Measurements from ENCODE around the gene MRPL28.
"Not testable (repeated sequence)": the region's sequence is repeated elsewhere in the genome, so short reads cannot be mapped to it uniquely, and the experiment has no call there.

MRPL28 gene

DNA sequence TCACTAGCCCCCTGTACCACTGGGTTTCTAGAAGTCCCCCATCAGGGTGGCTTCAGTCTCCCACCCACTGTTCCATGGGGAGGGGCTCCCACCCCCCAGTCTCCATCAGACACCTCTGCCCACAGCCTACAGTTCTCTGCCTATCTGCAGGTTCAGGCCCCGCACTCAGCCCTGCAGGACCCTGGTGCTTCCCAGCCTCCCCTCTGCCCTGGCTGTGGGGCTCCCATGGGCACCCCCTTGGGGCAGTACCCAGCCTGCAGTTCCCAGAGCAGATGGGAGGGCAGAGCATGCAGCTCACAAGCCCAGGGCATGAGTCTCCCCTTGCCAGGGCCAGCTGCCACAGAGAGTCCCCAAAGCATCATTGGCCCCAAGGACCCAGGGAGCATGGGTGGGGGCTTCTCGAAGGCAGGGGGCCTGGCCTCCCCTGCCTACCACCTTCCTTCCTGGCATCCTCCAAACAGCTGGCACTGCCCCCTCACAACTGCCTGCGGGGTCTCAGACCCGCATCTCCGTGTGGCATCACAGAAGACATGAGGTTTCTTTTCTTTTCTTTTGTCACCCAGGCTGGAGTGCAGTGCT lies 2.8 kb upstream of the MRPL28 start:
- no peak for DNase-seq (ENCODE audit: low spot score)

DNA sequence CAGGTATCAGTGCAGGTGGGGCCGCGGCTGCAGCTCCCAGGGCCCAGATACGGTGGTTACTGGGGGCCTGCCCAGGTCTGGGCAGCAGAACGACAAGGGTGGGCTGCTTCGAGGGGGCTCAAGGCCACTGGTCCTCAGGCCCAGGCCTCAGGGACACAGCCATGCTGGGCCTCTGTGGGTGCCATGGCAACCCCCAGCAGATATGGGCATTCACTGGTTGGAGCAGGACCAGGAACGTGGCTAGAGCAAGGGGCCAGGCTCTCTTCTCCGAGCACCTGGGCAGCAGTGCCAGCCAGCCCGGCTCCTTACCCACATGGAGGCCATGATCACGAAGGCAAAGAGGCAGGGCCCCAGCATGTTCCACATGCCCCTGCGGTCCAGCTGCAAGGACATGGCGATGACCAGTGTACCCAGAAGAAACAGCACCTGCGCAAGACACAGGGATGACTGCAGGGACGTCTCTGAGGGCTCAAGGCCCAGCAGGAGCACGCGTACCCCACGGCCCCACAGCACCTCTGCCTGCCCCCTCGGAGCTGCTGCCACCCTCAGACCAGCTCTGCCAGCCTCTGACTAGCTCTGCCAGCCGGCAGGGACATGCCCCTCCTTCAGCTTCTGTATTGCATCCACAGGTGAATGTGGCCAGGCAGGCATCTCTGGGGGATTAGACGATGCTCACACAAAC lies 2.1 kb upstream of the MRPL28 start:
- DNase-seq (ENCODE audit: low spot score): no peak

DNA sequence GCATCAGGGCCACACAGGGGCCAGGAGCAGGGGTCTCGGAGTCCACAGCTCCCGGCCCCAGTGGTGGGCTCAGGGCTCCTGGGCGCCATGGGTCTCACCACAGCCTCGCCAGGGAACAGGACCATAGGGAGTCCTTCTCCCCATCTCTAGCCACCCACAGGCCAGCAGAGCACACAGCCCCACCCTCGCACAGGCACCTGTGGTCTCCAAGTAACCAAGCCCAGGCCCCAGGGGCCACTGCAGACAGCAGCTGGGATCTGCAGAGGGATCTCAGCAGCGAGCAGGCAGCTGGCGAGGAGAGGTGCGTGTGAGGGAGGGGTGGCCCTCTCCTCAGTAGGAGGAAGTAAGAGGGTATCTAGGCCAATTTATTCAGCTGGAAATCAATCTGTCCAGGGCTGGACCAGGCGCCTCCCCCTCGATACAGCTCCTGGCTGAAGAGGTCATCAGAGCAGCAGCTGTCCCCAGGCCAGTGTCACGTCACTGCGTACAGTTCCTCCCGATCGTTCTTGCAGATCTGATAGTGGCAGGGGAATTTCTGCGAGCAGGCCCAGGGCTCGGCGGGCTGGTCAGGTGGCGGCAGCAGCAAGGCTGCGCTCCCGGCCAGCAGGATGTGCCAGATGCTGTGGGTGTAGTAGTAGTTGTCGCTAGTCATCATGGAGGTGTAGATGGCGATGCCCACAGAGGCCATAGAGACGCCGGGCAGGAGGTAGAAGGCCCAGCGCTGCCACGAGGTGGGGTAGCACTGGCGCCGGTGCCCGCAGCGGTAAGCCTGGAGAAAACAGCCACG lies 1.4 kb upstream of the MRPL28 start:
- no peak for DNase-seq (ENCODE audit: low spot score)

DNA sequence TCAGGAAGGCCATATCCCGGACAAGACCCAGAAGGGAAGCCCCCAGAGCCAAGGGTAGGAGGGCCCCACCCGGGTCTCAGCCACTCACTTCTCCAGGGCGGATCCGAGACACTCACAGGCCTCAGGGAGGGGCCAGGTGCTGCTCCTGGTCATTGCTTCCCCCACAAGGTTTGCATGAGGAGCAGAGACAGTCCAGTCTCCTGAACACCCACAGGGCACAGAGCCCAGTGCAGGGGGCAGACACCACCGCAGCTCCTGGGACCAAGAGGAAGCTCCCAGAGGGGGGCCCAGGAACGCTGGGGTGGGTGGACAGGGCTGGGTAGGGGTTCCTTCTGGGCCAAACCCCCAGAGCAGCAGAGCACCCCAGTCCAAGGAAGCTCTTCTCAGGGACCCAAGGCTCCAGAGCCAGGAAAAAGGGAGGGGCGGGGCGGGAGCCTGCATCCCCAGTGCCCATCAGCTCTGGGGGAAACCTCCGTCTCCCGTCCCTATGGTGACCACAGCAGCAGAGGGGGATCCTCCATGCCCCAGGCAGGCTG lies 709 bp upstream of the MRPL28 start:
- no peak for DNase-seq (ENCODE audit: low spot score)

DNA sequence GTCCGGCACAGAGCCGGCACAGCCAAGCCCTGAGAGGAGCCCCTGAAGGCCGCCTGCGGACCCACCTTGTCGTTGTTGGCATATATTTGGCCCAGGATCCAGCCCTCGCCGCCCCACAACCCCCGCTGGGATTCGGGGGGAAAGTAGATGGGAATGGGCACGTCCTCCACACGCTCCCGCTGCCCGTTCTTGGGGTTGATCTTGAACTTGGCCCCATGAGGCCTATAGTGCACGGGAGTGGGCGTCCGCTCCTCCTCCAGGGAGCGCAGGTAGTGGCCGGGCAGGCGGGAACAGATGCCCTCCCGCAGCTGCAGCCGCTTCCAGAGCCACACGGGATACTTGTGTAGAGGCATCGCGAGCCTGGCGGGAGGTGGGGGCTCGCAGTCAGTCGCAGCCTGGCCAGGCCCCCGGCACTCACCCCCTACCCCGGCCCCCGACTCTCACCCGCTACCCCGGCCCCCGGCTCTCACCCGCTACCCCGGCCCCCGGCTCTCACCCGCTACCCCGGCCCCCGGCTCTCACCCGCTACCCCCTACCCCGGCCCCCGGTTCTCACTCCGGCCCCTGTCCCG lies 387 bp downstream of the MRPL28 start:
- peak; percentile 72 for DNase-seq (ENCODE audit: low spot score)

DNA sequence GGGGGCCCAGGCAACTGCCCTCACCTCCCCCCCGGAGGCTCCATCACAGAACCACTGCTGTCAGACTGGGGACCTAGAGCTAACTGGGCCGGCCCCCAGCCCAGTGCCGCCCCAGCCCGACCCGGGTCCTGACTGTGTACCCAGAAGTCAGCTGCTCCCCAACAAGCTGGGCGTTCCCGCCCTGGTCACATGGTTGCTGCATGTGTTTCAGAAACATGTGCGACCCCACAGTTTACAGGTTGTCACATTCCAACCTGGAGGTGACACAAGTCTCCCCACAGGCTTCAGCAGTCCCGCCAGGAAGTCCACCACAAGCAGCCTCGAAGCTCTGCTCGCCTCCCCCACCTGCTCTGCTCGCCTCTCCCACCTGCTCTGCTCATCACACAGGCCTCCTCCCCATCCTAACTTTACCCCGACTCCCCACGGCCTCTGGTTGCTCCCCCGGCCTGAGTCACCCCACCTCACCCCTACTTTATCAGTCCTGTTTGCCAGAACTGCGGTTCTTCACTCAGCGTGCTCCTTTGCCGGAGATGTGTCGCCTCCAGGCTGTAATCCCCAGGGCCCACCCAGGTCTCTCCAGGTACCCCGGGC lies 968 bp downstream of the MRPL28 start:
- no peak for DNase-seq (ENCODE audit: low spot score)

DNA sequence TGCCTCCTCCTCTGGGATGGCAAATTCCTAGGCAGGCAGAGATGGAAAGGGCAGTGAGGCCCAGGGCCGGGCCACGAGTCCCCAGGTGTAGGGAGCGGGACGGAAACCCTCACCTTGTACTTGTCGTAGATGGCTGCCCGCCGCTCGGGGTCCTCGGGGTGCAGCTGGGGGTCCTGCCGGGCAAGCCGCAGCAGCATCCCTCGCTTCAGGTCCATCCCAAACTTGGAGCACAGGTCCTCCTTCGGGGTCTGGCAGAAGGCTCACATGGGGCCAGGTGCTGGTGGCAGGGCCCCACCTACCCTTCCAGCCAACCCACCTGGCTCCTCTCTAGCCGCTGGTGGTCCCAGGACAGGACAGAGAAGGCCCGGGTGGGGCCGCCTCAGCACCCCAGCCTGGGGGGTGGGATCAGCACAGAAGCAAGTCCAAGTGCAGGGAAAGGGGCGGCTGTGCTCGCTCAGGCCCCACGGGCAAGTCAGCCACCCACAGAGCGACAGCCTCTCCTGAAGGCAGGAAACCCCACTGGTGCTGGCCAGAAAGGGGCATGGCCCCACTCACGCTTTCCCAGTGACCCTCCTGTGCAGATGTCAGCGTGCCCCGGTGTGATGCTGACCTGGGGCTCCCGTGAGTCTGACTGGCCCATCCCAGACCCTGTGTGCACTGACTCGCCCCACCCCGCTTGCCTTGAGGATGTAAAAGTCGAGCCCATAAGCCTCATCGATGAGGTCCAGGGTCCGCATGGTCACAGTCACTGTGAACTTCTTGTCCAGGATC lies 1.8 kb downstream of the MRPL28 start:
- DNase-seq (ENCODE audit: low spot score): no peak

DNA sequence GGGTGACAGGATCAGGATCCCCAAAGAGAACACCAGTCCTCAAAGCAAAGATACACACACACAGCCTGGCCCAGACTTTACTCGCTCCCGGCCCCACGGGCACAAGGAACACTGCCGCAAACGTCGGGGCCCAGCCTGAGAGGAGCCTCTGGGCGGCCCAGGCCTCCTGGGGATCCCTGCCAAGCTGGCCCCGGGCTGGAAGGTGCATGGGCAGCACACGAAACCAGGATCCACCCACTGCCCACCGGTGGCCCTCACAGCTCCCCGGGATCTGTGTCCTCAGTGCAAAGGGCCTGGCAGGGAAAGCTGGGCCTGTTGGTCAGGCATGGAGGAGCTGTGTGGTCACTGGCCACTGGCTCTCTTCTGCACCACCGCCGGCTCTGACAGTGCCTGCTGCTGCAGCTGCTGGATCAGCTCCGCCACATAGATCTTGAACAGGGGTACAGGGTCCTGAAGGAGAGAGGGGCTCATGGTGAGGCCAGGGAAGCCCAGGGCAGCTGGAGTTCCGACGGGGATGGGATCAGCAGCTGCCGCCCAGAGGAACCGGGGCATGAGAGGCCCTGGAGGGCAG lies 2.9 kb downstream of the MRPL28 start:
- no peak for DNase-seq (ENCODE audit: low spot score)

DNA sequence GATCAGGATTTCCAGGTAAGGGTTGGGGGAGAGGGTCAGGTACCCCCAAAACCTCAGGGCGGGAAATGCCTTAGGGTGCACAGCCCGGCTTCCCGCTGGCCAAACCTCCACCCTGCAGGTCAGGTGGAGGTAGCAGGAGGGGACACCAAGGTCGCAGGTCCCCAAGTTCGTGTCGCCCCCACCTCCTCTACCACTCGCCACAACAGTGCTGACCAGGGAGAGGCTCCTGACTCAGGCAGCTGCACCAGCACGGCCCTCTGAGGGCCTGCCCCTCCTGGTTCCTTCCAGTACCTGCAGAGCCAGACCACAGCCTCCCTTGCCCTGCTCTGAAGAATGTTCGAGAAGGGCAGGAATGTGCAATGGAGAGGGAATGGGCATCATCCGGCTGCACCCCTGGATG lies 3.9 kb downstream of the MRPL28 start:
- DNase-seq (ENCODE audit: low spot score): no peak

DNA sequence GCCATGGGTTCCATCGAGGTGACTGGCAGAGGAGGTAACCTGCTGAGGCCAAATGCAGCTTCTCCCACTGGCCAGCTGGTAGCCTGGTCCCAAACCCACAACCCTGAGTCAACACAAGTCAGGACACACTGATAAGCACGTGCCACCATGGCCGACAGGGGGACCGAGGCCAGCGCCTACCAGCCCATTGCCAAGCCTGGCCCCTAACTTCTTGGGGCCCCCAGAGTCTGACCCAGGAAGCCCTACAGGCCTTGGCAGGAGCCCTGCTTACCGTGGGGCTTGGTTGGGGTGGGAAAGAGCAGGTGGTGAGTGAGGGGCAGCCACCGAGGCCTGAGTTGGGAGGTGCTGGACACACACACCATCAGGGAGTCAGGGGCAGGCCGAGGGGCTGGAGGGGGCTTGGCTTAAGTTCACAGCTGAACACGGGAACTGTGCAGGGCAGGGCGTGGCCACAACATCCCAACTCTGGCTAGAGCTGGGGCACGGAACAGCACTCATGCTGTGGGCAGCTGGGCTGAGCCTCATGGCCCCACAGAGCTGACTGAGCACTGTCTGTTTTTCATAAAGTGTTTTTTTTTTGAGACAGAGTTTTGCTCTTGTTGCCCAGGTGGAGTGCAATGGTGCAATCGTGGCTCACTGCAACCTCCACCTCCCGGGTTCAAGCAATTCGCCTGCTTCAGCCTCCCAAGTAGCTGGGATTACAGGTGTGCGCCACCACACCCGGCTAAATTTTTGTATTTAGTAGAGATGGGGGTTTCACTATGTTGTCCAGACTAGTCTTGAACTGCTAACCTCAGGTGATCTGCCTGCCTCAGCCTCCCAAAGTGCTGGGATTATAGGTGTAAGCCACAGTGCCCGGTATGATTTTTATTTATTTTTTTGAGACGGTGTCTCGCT lies 5.5 kb downstream of the MRPL28 start:
- DNase-seq (ENCODE audit: low spot score): no peak

DNA sequence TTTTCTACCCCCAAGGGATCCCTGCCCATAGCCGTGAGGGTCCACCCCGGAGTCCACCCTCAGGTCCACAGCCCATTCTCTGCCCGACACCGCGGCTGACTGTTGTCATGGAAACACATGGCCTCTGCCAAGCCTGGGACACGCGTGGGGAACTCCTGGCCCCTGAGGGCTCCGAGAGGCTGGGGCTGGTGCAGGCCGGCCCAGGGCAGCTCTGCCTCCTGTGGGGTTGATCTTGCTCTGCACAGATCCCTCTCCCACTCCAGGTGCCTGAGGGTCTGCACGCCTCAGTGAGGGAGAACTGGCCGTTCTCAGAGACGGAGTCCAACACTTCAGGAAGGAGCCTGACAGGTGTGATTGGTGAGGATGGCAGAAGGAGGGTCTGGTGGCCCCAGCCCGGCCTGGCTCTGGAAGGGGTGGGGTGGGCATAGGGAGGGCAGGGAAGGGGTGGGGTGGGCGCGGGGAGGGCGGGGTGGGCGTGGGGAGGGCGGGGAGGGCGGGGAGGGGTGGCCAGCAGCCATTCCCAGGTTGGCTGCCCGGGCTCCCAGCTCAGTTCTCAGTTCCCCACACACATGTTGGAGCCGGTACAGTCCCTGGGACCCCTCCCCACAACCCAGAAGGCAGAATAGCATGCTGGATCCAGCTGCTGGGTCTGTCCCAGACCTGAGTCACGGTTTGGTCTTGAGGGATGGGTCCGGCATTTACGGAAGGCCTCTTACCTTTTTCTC lies 6.4 kb downstream of the MRPL28 start:
- no peak for DNase-seq (ENCODE audit: low spot score)

DNA sequence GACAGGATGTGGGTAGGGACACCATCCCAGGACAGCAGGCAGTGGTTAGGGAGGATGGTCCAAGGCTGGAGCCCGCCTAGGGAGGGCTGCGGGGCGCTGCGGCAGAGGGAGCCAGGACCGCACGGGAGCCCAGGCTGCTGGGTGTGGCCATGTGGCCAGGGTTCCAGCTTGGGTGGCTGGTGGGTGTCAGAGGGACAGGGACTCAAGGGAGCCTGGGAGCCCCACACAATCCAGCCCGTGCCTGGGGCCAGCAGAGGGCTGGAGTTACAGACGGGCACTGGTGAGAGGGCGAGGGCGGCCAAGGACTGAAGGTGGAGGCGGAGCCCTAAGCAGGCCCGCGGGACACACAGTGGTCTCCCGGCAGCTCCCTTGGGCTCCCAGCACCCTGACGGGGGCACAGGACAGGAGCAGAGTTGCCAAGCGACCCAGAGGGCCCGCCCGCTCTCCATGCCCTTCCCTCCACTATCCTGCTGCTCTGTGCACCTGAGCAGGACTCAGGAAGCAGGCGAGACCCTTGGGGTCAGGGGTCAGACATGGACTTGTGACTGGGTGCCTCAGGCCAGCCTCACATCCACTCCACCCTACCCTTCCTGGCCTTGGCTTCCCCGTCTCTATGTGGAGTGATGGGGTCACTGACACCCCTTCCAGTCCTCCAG lies 7.1 kb downstream of the MRPL28 start:
- DNase-seq (ENCODE audit: low spot score): no peak

DNA sequence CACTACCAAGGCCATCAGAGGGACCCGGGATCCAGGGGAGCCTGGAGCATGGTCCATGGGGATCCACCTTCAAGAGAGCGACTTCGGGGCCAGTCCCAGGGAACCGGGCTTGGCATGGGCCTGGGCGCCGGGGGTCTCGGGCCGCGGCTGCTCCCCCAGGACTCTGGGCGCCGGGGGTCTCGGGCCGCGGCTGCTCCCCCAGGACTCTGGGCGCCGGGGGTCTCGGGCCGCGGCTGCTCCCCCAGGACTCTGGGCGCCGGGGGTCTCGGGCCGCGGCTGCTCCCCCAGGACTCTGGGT lies 7.7 kb downstream of the MRPL28 start:
- not testable (repeated sequence) for DNase-seq (ENCODE audit: low spot score)

DNA sequence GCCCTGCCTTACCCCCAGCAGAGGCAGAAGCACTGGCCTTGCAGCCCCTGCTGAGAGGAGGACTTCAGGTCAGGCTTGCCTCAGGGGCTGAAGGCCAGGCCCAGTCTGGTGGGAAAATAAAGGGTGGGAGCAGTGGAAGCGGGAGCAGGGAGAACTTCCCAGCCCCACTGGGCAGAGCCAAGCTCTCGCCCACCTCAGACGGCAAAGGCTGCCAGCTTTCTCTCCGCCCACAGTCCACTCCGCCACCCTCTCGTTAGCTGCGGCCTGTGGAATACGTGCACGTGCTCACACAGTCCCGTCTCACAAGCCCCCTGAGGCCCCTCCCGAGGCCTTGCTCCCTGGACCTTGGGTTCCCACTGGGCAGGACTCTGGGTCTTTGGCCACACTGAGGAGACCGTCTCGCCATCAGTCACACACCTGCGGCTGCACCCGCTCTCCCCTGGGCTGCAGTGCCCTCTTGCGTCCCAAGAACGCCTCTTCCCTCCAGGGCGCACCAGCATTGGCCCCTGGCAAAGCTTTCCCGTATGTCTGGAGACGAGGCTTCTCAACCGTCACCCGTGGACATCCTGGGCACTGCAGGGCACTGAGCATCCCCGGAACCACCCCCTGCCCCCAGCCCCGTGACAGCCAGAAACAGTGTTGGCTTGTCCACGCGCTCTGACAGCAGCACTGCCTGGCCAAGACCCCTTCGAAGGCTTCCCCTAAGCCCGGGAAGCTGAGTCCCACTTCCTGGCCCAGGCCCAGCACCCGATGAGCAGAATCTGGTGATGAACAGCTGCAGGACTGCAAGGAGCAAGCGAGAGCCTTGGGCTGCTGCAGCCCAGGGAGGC lies 8.3 kb downstream of the MRPL28 start:
- DNase-seq (ENCODE audit: low spot score): peak; percentile 91

DNA sequence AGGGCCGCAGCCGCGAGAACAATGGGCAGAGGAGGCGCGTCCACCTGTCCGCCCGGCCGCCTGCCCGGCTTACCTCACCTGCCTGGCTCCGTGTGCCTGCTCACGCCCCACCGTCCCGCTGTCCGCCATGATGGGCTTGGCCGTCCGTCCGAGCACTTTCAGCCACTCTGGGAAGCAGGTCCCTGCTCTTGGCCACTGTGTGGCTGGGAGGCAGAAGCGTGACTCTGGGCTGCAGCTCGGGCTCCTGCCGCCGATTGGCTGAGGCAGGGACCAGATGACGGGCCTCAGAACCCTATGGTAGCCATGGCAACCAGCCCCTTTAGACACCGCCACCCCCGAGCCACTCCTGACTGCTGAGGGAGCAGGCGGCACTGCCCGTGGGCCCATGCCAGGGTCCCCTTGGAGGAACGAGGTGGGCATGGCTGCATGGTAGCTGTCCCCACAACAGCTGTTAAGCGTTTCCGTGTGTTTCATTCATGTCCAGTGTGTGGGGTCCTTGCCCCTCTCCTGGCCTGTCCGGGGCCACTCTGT lies 8.9 kb downstream of the MRPL28 start:
- DNase-seq (ENCODE audit: low spot score): no peak

DNA sequence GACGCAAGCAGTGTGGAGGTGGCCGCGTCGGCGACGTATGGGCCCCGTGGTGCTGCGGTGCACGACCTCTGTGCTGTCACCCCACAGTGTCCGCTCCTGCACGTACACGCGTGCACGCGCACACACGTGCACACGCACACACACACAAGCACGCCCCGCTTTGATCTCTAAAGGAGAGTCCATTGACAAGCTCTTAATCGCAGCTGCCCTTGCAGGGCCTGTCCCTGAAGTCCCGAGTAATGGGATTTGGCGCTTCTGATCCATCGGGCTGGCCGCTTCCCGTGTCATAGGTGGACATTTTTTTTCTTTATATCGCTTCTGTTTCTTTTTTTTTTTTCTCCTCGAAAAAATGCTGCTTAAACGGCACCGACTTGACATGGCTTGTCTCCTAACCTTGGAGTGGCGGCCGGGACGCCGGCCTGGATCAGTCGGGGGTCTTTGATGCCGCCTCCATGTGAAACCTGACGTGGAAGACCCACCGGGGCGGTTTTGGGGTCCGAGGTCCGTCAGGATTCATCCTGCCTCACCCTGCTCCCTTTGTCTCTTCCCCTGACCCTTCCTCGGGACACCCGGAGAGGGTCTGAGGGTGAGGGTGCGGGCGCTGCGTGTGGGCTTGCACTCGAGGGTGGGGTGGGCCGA lies 9.5 kb downstream of the MRPL28 start:
- DNase-seq (ENCODE audit: low spot score): no peak

DNA sequence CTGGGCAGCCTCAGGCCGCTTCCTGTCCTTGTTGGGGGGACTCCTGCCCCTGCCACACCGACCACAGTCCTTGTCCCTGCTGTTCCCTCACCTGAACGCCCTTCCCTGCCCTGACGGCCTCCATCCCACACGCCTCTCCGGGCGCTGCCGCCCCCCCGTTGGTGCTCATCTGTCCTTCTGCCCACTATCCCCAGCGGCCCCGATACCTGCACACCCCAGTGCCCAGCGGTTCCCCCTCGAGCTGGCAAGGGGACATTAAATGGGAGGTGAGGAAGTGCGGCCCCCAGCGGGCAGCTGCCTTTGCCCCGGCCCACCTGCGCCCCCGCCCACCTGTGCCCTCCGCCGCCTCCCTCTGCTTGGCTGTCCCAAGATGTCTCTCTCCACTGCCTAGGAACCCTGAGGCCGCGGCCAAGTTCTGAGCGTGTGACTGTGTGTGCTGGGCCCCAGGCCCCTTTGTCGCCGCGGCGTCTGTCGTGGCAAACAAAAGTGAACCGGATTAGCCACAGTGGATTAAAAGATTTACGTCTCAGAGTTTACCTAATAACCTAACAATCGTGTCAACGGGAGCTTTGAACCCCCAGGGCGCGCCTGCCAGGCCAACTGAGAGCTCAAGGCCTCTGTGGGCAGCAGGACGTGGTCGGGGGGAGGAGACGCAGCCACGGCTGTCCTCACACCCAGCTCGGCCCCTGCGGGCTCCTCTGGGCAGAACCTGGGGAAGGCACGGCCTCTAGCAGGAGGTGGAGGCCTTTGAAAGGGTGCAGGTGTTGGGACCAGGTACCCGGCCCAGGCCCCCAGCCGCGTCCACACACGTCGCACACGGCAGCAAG lies 10.3 kb downstream of the MRPL28 start:
- DNase-seq (ENCODE audit: low spot score): no peak
